Measurements from ENCODE around the gene WDR72. TPM values are rescaled to one million over a fixed set of nuclear protein-coding genes. Genes with fewer than 3 reads are reported as not detected.

The WDR72 gene
- polyA plus RNA-seq, 1 donor (not counting 4 experiments of a cell fraction or from before 2014, with no cell fraction given), result 0.03 TPM

GRCh38 chr15:53753813-53754212 is 5.7 kb downstream of the WDR72 start:
- no peak for FAIRE-seq
- no peak overlapping the region for H3K27ac ChIP-seq (ENCODE audit: control insufficient read depth, insufficient read depth, low read length)

GRCh38 chr15:53752406-53752805 is 7.1 kb downstream of the WDR72 start:
- no peaks in the 10 kb centered on the region for H3K79me2 ChIP-seq (ENCODE audit: control insufficient read depth, insufficient read depth, low read length)
- TF ChIP-seq CTCF (optimal IDR thresholded peaks at IDR 0.05 in 1 of 3, IDR thresholded peaks at IDR 0.05 in 1 of 3, conservative IDR thresholded peaks at IDR 0.05 in 1 of 3; ENCODE audit: extremely low read depth in 1 of 3, insufficient read depth in 2 of 3, low read length in 3 of 3) (no peak), EZH2 (IDR thresholded peaks at IDR 0.05; ENCODE audit: low read length) (no peak)
- no peak overlapping the region for H3K27ac ChIP-seq (ENCODE audit: control insufficient read depth, insufficient read depth, low read length)
- H3K9me1 ChIP-seq (ENCODE audit: control insufficient read depth, extremely low read depth, insufficient read depth, low read length), result no peaks in the 10 kb centered on the region
- FAIRE-seq, result no peak
- no peak overlapping the region for H3K4me2 ChIP-seq (ENCODE audit: control insufficient read depth, extremely low read depth, insufficient read depth, low read depth, low read length)
- no peaks in the 10 kb centered on the region for H4K20me1 ChIP-seq (ENCODE audit: control insufficient read depth, extremely low read depth, insufficient read depth, low read length)
- H3K27me3 ChIP-seq (ENCODE audit: control insufficient read depth, extremely low read depth, insufficient read depth, low read length), result no peaks in the 10 kb centered on the region
- H3K4me1 ChIP-seq (ENCODE audit: control insufficient read depth, extremely low read depth, insufficient read depth, low read length), result no peaks in the 10 kb centered on the region
- no peaks in the 10 kb centered on the region for H3K36me3 ChIP-seq (ENCODE audit: control insufficient read depth in 2 of 2, extremely low read depth in 1 of 2, insufficient read depth in 2 of 2, low read length in 2 of 2)
- H3K9me3 ChIP-seq (ENCODE audit: control insufficient read depth, low read depth, low read length), result no peaks in the 10 kb centered on the region
- H3K4me3 ChIP-seq (ENCODE audit: control insufficient read depth in 2 of 3, extremely low read depth in 1 of 3, insufficient read depth in 2 of 3, low read depth in 1 of 3, low read length in 3 of 3), result no peak overlapping the region
- H2AFZ ChIP-seq (ENCODE audit: control insufficient read depth, low read length), result no peak overlapping the region
- dilution Hi-C loops (cut with MboI; ENCODE audit: extremely low pct_ligation_motif_present, low sequenced_read_pairs), result no loop called here
- no peak for DNase-seq (ENCODE audit: low read depth, low spot score)
- no peak overlapping the region for H3K9ac ChIP-seq (ENCODE audit: control insufficient read depth, extremely low read depth, insufficient read depth, low read length)

More at GRCh38 chr15:53753813-53754212, 5.7 kb downstream of the WDR72 start:
- H2AFZ ChIP-seq (ENCODE audit: control insufficient read depth, low read length), result no peak overlapping the region
- H3K4me2 ChIP-seq (ENCODE audit: control insufficient read depth, extremely low read depth, insufficient read depth, low read depth, low read length), result no peak overlapping the region
- no peaks in the 10 kb centered on the region for H4K20me1 ChIP-seq (ENCODE audit: control insufficient read depth, extremely low read depth, insufficient read depth, low read length)
- no peak for DNase-seq (ENCODE audit: low read depth, low spot score)
- no peak overlapping the region for H3K9ac ChIP-seq (ENCODE audit: control insufficient read depth, extremely low read depth, insufficient read depth, low read length)
- no peaks in the 10 kb centered on the region for H3K9me3 ChIP-seq (ENCODE audit: control insufficient read depth, low read depth, low read length)
- no peaks in the 10 kb centered on the region for H3K79me2 ChIP-seq (ENCODE audit: control insufficient read depth, insufficient read depth, low read length)
- no peaks in the 10 kb centered on the region for H3K27me3 ChIP-seq (ENCODE audit: control insufficient read depth, extremely low read depth, insufficient read depth, low read length)
- H3K9me1 ChIP-seq (ENCODE audit: control insufficient read depth, extremely low read depth, insufficient read depth, low read length), result no peaks in the 10 kb centered on the region
- H3K4me3 ChIP-seq (ENCODE audit: control insufficient read depth in 2 of 3, extremely low read depth in 1 of 3, insufficient read depth in 2 of 3, low read depth in 1 of 3, low read length in 3 of 3), result no peak overlapping the region
- no peaks in the 10 kb centered on the region for H3K36me3 ChIP-seq (ENCODE audit: control insufficient read depth in 2 of 2, extremely low read depth in 1 of 2, insufficient read depth in 2 of 2, low read length in 2 of 2)
- no peaks in the 10 kb centered on the region for H3K4me1 ChIP-seq (ENCODE audit: control insufficient read depth, extremely low read depth, insufficient read depth, low read length)
- dilution Hi-C loops (cut with MboI; ENCODE audit: extremely low pct_ligation_motif_present, low sequenced_read_pairs), result no loop called here
- no peak for TF ChIP-seq EZH2 (IDR thresholded peaks at IDR 0.05; ENCODE audit: low read length)
- no peak for TF ChIP-seq CTCF (optimal IDR thresholded peaks at IDR 0.05 in 1 of 3, IDR thresholded peaks at IDR 0.05 in 1 of 3, conservative IDR thresholded peaks at IDR 0.05 in 1 of 3; ENCODE audit: extremely low read depth in 1 of 3, insufficient read depth in 2 of 3, low read length in 3 of 3)
